HG03432 (cell line): ENCODE measurements around the gene CTIF.
A peak's percentile ranks its signal among the peaks of the same experiment; 100 is the strongest.

Experiments used
- ATAC-seq: cut with Tn5 transposase; IDR thresholded peaks from one replicate; pipeline ENCODE4 v1.9.1; 2021; ENCODE audit warnings: mild to moderate bottlenecking, moderate library complexity; ENCODE audit not compliant: unreplicated experiment

The CTIF gene

DNA sequence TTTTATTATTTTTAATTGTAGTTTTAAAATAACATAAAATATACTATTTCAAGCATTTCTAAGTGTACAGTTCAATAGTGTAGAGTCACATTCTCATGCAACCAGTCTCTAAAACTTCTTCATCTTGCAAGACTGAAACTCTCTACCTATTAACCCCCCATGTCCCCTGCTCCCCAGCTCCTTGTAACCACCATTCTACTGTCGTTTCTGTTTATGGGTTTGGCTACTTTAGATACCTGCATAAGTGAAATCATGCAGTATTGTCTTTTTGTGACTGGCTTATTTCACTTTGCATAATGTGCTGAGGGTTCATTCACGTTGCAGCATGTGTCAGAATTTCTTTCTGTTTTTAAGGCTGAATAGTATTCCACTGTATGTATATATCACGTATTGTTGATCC is 272.6 kb downstream of the CTIF start:
- no peak for ATAC-seq

DNA sequence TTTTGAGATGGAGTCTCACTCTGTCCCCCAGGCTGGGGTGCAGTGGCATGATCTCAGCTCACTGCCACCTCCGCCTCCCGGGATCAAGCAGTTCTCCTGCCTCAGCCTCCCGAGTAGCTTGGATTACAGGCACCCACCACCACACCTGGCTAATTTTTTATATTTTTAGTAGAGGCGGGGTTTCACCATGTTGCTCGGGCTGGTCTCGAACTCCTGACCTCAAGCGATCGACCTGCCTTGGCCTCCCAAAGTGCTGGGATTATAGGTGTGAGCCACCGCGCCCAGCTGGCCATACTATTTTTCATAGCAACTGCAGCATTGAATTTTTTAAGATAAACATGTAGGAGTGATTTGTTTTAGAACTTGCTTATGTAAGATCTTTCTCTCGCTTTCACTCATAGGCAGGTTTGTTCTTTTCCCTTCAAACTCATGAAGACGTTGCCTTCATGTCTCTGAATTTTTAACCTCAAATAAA is 273.2 kb downstream of the CTIF start:
- ATAC-seq = peak; percentile 44

DNA sequence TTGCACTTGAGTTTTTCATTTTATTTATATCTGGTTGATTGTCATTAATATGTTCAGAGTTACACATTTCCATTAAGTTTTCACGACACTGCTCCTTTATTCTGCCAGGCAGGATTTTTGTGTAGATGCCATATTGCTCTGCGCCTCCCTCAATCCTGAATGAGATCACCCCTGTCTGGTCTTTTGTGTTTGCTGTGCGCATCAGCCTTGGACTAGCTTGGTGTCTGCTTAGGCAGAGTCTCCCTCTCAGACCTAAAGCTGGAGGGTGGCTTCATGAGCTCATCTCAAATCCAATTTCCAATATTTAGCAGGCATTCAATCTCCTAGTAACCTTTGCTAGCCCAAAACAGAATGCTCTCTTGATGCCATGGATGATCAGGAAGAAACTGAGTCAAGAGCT is 274.5 kb downstream of the CTIF start:
- ATAC-seq = no peak

DNA sequence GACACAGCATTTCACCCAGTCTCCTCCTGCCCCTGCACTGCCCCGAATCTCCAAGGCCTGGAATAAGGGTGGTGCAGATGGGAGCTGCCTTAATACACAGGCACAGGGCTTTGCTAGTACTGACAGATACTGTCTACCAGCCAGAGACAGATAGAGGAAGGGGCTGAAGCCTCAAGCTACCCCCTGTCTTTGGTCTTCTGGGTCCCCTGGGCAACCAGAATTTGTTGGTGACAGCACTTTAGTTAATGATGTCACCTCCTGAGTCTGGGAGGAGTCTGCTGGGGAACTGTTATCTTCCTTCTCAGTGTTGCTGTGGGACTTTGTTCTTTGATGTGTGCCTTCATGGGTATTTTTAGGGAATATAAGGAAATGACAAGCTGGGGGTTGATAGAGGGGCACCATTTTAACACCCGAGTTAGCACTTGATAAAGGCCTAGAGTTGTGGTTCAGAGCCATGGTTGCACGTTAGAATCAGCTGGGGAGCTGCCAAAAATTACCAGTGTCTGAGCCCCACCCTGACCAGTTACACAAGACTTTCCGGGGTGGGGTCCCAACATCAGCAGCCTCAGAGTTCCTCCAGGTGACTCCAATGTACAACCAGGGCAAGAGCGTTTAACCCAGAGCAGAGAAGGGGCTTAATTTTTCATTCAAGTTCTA is 275.1 kb downstream of the CTIF start:
- no peak for ATAC-seq

DNA sequence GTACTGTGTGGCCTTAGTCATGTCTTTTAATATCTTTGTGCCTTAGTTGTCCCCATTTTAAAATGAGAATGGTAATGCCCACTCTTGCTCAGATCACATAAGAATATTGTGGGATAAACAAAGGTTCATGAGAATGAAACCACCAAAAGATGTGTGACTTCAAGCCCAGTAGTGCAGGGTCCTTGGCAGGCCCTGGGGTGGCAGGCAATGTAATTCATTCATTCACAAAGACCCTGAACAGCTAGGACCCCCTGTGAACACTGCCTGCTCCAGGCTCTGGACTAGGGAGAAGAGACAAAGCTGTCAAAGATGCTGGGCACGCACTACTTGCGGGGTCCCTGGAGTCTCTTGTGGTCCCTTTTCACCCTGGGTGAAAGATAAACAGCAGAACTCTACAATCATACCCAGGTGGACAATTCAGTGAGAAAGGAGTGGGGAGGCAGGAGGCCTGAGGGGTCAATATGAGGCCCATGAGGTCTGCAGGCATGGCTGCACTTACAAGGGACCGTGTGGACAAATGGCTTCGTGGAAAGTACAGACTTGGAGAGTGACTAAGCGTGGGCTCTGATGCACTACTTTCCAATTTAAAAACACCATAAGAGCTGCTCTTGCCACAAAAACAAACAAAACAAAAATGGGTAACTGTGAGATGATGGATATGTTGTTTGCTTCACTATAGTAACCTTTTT is 275.8 kb downstream of the CTIF start:
- ATAC-seq = no peak

DNA sequence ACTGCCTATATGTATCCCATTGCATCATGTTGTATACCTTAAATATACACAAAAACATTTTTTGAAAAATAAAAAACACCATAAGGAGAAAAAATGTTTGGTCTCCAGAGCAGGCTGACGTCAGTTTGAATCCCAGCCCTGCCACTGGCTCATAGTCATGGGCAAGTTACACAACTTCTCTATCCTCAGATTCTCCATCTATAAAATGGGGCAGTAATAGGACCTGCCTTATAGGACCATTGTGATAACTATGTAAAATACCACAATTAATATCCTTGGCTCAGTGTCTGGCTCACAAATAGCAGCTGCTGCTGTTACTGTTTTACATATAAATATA is 276.3 kb downstream of the CTIF start:
- ATAC-seq = no peak

DNA sequence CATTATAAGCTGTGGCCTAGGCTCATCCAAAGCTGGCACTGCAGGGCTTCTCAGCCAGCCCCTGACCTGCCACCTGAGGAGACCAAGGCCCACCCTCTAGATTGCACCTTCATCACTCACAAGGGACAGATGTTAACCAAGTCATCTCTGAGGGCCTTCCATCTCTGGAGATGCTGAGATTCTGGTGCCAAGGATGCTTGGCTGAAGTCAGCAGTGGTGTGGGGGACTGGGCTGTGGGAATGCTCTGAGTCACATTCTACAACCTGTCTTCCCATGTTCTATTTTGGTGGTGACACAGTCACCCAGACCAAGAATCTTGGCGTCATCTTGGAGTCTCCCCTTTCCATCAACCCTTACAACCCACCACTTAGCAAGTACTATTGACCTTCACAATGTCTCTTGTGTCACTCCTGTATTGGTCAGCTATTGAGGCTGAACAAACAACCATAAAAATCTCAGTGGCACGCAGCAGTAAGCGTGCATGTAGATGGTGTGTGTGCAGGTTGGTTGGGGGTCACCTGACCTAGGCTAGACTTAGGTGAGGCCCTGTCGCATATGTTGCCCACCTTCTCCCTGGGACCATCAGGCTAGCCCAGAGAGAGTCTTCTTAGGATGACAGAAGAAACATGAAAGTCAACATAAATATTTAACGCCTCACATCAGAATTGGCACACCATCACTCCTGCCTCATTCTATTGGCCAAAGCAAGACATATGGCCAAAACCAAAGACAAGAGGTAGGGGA is 276.9 kb downstream of the CTIF start:
- ATAC-seq = no peak

DNA sequence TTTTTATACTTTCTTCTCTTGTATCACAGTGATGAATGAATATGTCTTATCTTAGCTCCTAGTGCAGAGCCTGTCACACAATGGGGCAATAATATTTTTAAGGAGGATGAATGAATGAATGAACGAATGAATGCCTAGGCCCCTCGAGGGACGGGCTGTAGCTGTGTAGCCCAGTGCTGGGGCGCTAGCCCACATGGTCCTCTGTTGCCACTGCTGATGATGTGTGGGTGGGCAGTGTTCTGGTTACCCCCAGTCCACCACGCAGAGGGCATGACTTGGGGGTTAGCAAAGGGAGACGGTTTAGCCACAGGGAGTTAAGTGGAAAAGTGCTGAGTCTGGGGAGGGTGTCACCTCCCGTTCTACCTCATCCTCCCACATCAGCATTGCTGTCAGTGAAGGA is 277.7 kb downstream of the CTIF start:
- no peak for ATAC-seq

DNA sequence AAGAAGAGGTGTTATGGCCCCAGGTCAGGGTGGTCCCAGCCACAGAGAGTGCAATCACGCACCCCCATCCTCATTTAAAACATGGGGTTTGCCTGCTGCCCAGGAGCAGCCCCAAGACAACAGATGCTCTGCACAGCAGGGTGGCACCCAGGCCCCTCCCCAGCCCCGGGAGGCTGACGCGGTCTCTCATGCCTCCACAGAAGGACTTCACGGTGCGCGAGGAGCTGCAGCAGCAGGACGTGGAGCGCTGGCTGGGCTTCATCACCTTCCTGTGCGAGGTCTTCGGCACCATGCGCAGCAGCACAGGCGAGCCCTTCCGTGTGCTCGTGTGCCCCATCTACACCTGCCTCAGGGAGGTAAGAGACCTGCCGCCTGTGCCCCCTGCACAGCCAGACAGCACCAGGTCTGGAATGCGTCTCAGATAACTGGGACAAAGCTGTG is 278.2 kb downstream of the CTIF start:
- ATAC-seq = no peak

DNA sequence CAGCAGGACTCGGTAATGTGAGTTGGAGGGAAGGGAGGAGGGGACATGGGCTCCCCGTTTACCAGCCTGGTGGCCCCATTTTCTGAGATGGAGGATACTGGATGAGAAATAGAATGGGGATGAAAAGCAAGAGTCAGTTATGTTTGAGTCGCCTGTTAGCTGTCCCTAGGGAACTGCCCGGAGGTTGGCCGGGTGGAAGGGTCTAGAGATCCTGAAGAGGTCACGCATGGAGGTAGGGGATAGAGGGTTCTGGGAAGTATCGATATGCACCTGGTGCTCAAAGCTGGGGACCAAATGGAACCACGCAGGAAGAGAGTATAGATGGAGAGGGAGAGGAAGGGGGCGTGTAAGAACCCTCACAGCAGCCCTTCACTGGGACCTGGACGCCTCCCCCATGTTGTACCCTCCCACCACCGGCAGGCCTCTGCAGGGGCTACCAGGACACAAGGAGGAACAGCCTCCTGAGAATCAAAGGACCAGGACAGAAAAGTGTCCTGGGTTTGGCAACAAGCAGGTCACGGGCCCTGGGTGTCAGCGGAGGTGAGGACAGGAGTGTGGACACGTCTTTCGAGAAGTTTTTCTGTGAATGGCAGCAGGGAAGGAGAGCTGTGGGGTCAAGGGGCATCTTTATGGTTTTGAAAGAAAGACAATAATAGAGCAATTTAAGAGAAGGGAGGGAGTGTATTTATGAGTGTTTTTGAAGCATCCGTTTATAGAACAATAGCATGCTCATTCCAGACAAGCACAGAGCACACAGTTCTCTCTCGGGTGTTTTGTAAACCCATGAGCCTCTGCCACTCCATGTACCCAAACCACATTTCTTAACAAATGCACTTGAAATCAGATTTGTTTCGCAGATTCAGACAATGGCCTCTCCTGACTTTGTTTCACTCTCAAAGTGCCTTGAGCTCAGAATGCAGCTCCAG is 279.8 kb downstream of the CTIF start:
- ATAC-seq = no peak

DNA sequence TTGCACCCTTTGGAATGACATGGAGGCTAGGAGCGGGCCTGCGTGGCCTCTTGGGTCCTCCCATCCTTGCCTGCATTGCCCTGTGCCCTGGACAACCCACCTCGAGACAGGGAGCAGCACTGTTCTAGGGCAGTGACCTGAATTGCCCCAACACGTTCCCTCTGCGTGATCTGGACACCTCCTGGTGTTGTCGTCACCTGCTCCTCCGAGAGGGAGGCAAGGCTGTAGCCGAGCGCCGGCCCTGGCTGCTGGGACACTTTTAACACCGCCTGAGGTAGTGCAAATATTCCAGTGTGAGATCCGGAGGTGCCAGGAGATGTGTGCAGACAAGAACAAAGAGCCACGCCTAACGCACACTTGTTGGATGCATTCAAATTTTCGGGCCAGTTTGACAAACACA is 280.4 kb downstream of the CTIF start:
- no peak for ATAC-seq

DNA sequence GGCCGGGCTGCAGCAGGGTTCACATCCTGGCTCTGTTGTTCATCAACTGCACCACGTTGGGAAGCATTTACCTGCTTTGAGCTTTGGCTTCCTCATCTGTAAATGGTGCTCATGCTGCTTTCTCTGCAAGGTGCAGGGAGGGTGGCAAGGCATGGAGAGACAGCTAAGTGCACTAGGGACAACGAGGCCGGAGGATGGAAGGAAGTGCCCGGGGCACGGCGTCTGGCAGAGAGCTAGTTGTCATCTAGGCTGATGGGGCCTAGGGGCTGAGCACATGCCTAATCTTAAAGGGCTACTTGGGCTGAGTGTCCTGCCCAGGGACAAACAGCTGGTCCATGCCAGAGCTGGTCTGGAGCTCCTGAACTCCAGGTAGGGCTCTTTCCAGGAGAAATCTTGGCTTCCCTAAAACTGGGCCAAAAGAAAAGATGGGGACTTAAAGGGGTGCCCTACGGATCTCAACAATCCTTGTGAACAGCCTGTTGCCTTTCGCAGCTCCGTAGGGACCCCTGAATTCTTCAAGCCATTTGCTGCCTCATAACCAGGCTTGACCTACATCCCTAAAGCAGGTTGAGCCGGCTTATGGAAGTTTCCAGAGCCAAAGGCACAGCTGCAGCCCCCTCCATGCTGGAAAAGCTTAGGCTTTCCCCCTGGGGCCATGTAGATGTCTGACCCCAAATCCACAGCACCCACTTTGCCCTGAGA is 281.1 kb downstream of the CTIF start:
- no peak for ATAC-seq

DNA sequence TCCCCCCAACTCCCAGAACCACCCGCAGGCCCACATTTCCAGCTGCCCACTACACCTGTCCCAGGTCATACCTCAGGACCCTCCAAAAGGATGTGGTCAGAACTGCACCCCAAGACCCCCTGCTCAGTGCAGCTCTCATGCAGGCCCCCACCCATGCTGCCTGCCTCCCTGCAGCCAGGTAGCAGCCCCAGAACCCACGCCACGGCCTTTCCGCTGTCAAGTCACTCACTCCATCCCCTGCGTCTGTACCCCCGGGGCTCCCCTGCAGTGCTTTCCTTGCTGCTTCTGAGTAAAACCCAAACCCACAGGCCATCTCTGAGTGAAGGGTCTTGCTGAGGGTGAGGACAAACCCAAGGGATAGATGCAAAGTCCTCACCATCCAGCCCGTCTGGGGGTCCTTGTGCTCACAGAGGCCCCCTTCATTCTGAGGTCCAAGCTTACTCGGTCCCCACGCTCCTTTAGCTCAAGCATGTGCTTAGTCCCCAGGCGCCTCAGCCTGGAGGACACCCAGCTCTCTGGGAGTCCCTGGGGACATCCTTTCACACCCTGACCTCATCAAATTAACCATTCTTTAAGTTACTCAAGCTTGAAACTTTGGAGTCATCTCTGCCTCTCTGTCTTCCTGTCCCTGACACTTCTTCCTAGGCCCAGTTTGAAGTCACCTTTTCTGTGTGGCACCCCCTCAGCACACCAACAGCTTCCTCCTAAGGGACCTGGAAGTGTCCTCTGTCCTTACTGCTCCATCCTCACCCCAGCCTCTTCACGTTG is 281.8 kb downstream of the CTIF start:
- peak; percentile 96 for ATAC-seq

DNA sequence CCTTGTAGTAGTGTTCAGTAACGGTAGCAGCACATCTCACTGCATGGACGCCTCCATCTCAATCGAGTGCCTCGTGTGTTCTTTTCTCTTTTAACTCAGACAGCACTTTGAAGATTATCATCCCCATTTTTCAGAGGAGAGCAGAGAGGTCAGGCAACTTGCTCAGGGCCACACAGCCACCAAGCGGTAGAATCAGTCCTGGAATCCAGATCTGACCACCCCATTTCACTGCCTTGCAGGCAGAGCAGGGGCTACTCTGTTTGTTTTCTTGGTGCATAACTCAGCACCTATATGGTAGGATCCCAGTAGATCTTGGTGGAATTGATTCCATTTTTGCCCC is 282.4 kb downstream of the CTIF start:
- ATAC-seq = peak; percentile 4

DNA sequence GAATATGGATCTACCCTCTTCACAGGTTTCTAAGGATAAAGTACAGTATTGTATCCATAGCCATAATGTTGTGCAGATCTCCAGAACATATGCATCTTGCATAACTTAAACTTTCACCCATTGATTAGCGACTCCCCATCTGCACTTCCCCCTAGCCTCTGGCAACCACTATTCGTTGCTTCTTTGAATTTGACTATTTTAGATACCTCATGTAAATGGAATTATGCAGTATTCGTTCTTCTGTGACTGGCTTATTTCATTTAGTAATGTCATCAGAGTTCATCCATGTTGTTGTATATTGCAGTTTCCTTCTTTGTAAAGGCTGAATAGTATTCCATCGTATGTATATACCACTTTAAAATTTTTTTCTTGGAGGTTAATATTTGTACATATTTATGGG is 283.0 kb downstream of the CTIF start:
- no peak for ATAC-seq

DNA sequence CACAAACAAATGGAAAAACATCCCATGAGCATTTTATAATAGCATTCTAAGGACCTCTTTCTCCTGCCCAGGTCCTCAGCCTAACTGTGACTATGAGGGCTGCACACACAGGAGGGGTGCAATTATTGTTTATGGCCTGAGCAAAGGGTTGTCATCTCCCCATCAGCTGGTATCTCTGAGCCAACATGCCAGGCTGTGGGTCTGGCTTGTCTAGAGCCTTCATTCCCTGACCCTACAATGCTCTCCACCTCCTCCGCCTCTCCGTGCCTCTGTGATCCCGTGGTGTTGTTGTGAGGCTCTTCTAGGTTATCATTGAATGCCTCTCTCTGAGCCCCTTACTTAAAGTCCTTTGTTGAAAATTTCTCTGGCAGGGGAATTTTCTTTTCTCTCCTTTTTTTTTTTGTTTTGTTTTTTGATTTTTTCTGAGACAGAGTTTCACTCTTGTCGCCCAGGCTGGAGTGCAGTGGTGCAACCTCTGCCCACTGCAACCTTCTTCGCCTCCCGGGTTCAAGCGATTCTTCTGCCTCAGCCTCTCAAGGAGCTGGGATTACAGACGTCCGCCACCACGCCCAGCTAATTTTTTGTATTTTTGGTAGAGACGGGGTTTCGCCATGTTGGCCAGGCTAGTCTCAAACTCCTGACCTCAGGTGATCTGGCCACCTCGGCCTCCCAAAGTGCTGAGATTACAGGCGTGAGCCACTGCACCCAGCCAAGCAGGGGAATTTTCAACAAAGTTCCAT is 285.6 kb downstream of the CTIF start:
- no peak for ATAC-seq

DNA sequence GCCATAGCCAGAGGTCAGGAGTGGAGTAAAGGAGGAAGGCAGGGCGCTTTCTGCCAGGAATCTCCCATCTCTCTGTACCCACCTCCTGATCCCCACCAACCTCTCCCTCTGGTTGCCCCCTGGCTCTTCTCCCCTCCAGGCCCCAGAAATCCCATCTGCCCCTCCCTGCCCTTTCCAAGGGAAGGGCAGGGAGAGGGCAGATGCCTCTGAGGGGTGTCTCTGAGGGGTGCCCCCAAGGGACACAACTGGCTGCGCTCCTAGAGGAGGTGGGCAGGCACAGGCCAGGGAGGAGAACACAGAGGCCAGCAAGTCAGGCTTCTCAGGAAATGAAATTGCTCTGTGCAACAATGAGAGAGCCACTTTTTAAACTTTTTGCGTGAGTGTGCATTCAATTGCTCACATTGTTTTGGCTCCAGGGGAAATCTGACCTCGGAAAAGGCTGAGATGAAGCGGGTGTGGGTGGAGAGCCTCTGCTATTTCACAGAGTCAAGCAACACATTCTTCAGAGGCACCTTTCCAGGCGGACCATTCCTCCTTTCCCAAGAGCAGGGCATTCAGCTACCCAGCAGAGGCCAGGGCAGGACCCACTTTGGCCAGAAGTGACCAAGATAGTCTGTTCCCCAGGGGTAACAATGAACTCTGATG is 286.4 kb downstream of the CTIF start:
- ATAC-seq = no peak

DNA sequence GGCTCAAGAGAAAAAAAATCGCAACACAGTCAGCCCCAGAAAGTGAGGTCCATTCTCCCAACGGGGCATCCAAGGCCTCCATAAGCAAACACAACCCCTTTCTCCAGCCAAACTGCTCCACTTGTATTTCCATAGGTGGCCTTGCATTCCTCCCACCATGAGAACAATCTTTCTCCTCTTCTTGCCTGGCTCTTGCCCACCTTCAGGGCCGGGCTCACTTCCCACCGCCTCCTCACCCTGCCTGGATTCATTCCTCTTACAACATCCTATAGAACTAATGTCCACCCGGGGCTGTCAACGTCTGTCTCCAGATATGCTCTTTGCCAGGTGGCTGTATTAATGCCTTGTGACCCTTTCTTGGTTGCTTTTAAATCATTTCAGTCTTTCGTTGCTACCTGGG is 287.4 kb downstream of the CTIF start:
- ATAC-seq = no peak

DNA sequence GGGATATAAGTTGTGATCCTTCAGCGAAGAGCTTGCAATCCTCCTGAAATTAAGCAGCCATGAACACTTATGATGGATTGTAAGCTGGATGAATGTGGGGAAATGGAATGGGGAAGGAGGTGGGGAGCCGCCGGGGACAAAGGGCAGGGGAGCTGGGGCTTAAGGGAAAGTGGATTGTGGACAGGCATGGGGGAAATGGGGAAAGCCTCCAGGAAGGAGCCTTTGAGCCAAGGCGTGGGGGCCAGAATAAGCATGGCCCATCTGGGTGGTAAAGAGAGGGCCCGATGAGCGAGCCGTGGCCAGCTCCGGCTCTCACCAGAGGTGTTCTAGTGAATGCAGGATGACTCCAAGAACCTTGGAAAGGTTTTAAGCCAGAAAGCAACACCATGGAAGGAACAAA is 288.0 kb downstream of the CTIF start:
- no peak for ATAC-seq
